Suppressor macrophage treated with lipopolysaccharide for 1 hour (primary cell): Measurements from ENCODE around the gene HIVEP3.

Source experiments
- DNase-seq, 3 donors: peaks; one replicate each; pipeline ENCODE4 v3.0.0-alpha.2; 2020 to 2022

The HIVEP3 gene

DNA sequence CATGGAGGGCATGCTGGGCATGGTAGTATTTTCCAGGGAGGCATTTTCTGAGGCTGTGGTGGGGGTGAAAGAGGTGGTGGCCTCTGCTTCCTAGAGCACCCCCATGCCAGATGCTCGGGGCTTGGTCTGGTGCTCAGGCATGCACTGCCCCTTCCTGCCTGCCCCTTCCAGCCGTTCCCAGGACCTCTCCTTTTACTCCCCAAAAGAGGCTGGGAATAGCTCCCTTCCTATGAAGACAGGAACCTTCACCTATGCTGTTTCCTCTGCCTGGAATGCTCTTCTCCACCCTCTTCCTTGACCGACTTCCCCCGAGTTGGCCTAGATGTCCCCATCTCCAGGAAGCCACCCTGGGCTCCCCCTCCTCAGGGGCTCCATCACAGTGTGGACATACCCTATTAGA lies 443.4 kb downstream of the HIVEP3 start:
- DNase-seq = no peak

DNA sequence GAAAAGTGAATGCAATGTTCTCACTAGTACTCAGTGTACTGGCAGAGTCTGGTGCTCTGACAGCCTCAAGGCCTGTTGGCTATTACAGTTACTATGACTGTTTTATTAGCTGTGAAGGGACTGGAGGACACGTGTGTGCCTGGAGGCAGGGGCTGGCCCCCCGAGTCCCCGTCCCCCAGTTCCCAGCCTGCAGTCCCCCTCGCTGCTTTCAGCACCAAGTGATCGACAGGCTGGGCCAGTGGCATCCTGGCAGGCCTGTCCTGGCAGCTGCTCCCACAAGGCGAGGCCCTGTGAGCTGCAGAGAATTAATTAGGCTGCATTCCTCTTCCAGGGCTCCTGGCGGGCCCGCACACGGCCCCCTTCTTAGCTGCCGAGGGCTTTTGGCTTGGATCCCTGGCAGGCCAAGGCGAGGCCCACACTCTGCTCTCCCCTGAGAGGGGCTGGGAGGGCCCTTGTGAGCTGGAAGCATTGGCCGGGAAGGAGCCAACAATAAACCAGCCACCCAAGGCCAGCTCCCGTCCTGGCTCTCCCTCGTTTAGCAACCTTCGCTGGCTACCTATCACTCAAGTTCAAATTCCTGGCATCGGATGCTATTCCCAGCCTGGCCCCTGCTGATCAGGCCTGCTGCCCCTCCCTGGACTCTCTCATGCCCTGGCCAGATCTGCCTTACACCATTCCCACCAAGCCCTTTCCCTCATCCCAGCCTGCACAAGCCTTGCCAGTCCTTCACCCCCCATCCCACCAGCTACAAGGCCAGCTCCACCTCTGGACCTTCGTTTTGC lies 444.0 kb downstream of the HIVEP3 start:
- no peak for DNase-seq

DNA sequence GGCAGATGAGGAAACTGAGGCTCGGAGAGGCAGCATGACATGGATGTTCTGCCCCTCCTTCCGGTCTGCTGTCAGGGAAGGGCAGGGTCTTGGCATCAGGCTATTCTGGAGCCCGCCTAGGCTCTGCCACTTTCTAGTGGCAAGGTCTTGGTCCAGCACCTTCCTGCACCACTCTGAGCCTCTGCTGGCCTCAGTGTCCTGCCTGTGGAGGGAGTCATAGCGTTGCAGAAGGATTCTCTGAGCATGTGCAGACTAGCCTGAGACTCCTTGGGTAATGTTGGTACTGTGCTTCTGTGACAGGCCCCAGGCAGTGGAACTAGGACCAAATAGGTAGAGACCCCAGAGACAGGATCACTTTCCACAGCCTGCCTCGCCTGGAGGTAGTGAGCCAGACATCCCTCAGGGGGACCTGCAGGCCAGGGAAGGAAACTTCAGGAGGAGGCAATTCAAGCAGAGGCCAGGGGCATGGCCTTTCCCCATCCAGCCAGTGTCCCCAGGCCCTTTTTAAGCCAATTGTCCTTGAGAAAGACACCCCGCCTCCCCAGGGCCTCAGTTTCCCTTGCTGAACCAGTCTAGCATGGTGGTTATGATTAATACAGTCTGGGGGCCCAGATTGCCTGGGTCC lies 444.9 kb downstream of the HIVEP3 start:
- no peak for DNase-seq

DNA sequence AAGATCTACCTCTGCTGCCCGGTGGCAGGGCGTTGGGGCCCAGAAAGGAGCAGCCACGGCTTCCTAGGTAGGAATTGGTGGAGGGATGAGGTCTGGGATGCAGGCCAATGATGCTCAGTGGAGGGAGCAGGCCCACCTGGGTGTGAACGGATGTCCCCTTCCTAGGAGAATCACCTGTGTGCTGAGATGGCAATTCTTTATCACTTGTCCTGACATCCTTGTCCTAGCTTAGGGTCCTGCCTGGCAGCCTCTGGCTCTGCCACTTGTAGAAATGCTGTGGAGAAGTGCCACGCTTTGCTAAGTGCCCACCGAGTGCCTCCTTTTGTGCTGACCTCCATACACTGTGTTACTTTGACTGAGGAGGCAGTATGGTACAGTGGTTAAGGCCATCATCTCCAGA lies 447.1 kb downstream of the HIVEP3 start:
- no peak for DNase-seq

DNA sequence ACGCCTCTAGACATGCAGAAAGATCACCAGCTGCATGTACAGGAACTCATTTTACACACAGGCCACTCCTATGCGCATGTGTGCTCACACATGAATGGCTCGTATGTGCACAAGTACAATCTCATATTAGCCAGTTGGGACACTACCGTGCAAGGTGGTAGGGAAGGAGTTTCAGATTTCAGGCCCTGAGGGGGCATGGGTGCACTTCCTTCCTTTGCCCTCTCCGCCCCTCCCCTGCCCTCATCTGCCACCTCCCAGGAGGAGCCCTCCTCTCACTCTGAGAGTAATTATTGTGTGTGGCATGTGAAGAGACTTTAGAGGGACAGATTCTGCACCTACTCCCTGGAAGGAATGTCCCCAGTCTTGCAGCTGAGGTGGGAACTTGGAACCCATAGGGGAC lies 449.0 kb downstream of the HIVEP3 start:
- no peak for DNase-seq

DNA sequence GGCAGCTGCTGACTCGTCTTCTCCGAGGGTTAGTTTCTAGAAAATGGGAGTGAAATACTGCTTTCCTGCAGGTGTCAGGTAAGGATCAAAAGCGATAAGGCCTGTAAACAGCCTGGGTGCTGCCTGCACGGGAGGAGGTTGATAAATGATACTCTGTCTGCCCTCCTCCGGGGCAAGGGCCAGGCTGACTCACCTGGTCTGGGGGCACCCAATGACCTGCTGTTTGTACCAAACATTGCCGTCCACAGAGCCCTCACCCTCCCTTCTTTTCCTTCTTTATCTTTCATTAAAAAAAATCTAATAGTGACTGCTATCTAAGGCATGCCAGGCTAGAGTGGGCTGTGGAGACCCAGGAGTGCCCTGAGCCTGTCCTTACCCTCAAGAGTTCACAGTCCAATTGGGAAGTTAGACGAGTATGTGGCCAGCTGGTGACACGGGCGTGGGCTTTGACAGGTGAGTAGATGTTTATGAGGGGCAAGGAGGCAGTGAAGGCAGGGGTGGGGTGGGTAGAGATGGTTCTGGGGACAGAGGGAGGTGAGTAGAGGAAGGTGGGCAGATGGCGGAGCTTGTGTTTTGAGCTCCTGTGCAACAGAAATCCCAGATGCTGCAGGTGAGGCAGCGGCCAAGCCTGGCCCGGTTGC lies 450.5 kb downstream of the HIVEP3 start:
- no peak for DNase-seq

DNA sequence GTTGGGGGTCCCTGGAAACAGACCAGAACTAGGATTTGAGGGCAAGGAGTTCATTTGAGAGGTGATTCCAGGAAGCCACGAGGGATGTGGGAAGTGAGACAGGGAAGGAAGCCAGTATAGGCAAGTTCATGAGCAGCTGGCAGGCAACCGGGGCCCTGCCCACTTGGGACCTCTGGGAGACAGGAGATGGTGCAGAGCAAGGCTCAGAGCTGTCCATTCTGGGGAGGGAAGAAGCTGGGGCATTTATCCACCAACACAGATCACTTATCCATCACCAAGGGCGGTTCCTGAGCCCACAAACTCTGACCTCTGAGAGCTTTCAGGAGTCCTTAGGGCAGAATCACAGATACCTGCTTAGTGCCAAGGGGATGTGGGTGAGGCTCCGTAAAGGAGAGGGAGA lies 451.0 kb downstream of the HIVEP3 start:
- no peak for DNase-seq

DNA sequence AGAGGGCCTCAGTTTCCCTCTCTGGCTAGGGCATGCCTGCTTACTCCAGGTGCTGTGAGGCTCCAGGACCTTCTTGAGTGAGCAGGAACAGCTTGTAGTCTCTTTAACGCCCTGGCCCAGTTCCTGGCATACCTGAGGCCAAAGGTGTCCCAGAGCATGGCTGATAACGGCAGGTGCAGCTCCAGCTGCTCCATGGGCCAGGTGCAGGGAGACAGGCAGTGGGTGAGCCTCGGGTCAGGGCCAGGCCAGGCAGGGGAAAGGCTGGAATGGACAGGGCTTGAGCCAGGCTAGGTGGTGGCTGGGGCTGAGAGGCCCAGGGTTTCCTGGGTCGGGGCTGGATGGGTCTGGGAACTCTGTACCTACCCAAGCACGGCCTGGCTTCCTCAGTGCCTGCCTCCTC lies 452.6 kb downstream of the HIVEP3 start:
- no peak for DNase-seq

DNA sequence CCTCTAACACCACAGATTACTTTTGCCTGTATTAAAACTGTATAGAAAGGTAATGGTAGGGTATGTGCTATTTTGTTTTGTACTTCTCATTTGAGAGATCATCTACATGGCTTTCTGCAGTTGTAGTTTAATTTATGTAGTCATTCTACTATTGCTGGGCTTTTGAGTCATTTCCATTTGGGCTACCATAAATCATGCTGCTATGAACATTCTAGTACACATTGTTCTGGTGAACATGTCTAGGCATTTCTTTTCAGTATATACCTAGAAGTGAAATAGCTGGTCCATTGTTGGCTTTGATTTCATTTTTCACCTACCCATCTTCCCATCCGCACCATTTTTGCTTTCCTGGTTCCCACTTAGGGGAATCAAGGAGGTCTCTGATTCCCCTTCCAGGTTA lies 453.0 kb downstream of the HIVEP3 start:
- DNase-seq = no peak

DNA sequence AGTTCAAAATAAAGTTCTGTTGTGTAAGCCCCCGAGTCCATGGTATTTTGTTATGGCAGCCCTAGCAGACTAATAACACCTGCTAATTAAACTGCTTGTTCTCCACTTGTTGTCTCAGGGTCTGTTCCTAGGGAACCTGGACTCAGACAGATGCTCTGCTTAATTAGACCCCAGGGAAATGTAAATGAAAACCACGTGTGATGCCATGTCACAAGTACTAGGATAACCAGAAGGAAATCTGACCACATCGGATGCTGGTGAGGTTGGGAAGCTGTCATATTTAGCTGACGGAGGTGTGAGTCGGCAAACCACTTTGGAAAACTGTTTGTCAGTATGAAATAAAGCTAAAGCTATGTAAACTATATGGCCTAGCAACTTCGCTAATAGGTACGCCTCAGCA lies 453.8 kb downstream of the HIVEP3 start:
- DNase-seq = no peak

DNA sequence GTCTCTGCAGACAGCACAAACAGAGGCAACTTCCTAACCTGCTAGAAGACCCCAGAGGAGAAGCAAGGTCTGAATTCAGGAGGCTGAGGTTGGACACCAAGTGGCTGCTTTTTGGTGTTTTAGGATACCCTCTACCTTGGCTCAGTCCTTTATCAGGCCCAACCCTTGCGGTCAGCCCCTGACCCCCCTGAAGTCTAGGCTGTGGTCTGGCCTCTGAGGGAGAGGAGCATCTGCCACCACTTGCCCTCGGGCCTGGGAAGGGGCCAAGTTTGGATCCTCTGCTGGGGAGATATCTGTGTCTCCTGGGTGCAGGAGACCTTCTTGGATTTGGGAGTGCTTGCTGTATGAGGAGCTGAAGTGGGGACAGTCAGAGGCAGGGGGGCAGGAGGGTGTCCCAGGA lies 455.2 kb downstream of the HIVEP3 start:
- no peak for DNase-seq

DNA sequence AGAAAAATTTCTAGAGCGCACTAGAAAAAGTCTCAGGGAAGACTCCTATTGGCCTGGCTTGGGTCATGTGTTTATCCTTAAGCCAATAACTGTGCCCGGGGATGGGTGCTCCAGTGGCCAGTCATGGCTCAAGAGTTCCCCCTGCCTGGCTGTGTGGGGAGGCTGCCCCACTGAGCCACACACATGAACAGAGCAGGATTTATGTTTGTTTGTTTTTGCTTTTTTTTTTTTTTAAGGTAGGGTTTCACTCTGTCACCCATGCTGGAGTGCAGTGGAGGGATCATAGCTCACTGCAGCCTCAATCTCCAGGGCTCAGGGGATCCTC lies 456.1 kb downstream of the HIVEP3 start:
- no peak for DNase-seq

DNA sequence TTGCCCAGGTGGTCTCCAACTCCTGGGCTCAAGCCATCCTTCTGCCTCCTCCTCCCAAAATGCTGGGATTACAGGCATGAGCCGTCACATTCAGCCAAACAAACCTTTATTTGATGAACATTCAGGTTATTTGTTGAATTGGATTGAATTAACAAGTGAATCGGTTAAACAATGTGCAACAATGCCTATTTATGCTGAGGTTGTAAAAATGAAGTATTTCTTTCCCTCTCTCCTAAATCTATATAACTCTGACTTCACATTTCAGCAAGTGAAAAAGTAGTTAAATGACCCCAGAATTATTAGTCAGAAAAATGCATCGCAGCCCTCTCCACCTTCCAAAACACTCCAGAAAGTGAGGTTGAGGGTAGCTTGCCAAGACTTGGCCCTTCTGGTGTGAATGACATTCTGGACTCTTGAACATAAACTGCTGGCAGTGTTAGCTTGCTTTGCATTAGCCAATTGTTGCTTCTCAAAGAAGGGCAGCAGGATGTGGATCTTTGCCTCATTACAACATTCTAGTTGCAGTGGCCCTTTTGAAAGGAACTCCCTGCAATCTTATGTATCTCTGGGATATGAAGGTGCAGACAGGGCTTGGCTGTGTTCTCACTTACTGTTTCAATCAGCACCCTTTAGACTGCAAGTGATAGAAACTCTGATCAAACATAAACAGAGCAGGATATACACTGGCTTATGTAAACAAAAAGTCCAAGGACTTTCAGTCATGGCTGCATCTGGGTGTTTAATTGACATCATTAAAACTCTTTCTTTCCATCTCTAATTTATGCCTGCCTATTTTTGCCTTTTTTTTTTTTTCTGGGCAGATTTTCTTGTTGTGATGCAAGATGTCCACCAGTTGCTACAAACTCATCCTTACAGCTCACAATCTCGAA lies 456.7 kb downstream of the HIVEP3 start:
- no peak for DNase-seq

DNA sequence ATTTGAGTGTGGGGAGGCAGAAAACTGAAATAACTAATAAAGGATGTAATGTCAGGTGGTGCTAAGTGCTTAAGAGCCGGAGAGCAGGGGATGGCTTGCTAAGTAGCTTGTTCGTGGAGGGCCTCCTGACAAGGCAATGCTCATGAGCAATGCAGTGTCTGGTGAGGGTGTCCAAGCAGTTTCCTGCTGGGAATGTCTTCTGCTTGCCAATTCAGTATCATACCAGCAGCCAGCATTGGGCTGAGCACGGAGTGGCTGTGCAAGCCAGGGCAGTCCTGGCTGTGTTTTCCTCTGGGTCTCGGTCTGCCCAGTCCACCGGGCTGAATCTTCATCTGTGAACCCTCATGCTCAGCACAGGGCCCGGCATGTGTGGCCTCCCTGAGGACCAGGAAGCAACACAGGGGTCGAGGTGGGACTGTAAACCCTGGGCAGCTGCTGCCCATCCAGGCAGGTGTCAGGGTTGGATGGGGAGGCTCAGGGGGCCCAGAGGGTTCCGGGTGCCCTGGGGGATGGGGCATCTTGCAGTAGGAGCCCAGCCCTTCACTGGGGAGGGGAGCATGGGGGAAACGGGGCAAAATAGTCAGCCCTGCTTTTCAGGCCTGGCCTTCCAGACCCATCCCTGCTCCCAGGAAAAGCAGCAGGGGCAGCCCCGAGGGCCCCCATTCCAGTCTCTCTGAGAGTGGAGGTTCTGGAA lies 461.7 kb downstream of the HIVEP3 start:
- DNase-seq = no peak
